ENCODE results near the gene ANKRD61. TPM values are rescaled to one million over a fixed set of nuclear protein-coding genes. Genes with fewer than 3 reads are reported as not detected.

Gene ANKRD61
- total RNA-seq, 1 donor from 2014 or later = not detected

- TF ChIP-seq CTCF (IDR thresholded peaks at IDR 0.05) = no peak
- Histone ChIP-seq H3K4me3 (no peak overlapping the region), H3K4me1 (peaks cover 52% of the 10 kb centered on the region), H3K9me3 (no peaks in the 10 kb centered on the region), H3K27ac (peak overlapping the region; percentile 38), H3K27me3 (ENCODE audit: low read depth) (no peaks in the 10 kb centered on the region), H3K36me3 (peaks cover 26% of the 10 kb centered on the region)
- ATAC-seq = no peak
- intact Hi-C loops (cut with DNase I) = no loop called here
- DNase-seq = no peak
Observed at GRCh38 chr7:6011541-6011940, 19.6 kb upstream of the ANKRD61 start.

- Histone ChIP-seq H3K4me3 (no peak overlapping the region), H3K36me3 (peaks cover 36% of the 10 kb centered on the region), H3K9me3 (no peaks in the 10 kb centered on the region), H3K27ac (peak overlapping the region; percentile 38), H3K27me3 (ENCODE audit: low read depth) (no peaks in the 10 kb centered on the region), H3K4me1 (peaks cover 47% of the 10 kb centered on the region)
- no peak for DNase-seq
- intact Hi-C loops (cut with DNase I) = no loop called here
- peak; percentile 58 to 63 for ATAC-seq
- no peak for TF ChIP-seq CTCF (IDR thresholded peaks at IDR 0.05)
Observed at GRCh38 chr7:6012355-6013104, 18.6 kb upstream of the ANKRD61 start.

GRCh38 chr7:6015917-6016652, 15.1 kb upstream of the ANKRD61 start:
- ATAC-seq = peak in 1 of 2 donors; percentile 44
- intact Hi-C loops (cut with DNase I) = no loop called here
- Histone ChIP-seq H3K9me3 (no peaks in the 10 kb centered on the region), H3K4me3 (no peak overlapping the region), H3K4me1 (peaks cover 27% of the 10 kb centered on the region), H3K36me3 (peaks cover 67% of the 10 kb centered on the region), H3K27ac (peak overlapping the region; percentile 56), H3K27me3 (ENCODE audit: low read depth) (no peaks in the 10 kb centered on the region)
- DNase-seq = peak; percentile 68
- TF ChIP-seq CTCF (IDR thresholded peaks at IDR 0.05) = no peak

DNA sequence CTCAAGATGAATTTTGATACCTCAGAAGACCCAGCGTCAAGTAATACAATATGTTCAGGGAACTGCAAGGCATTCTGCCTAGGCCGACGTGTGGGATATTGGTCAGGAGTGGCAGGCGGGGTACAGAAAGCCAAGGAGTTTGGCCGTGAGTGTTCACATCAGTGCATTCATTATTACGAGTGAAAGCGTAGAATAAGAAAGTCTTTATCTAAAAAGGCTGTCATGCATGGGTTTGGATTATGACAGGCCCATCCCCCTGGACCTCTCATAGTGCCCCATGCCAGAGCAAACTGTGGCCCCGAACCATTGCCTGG, 14.6 kb upstream of the ANKRD61 start:
- peaks cover 67% of the 10 kb centered on the region for H3K36me3 ChIP-seq
- TF ChIP-seq CTCF (IDR thresholded peaks at IDR 0.05) = no peak
- intact Hi-C loops (cut with DNase I) = no loop called here
- no peak overlapping the region for H3K4me3 ChIP-seq
- no peaks in the 10 kb centered on the region for H3K9me3 ChIP-seq
- no peak overlapping the region for H3K27ac ChIP-seq
- no peak for ATAC-seq
- DNase-seq = no peak
- peaks cover 21% of the 10 kb centered on the region for H3K4me1 ChIP-seq
- no peaks in the 10 kb centered on the region for H3K27me3 ChIP-seq (ENCODE audit: low read depth)

DNA sequence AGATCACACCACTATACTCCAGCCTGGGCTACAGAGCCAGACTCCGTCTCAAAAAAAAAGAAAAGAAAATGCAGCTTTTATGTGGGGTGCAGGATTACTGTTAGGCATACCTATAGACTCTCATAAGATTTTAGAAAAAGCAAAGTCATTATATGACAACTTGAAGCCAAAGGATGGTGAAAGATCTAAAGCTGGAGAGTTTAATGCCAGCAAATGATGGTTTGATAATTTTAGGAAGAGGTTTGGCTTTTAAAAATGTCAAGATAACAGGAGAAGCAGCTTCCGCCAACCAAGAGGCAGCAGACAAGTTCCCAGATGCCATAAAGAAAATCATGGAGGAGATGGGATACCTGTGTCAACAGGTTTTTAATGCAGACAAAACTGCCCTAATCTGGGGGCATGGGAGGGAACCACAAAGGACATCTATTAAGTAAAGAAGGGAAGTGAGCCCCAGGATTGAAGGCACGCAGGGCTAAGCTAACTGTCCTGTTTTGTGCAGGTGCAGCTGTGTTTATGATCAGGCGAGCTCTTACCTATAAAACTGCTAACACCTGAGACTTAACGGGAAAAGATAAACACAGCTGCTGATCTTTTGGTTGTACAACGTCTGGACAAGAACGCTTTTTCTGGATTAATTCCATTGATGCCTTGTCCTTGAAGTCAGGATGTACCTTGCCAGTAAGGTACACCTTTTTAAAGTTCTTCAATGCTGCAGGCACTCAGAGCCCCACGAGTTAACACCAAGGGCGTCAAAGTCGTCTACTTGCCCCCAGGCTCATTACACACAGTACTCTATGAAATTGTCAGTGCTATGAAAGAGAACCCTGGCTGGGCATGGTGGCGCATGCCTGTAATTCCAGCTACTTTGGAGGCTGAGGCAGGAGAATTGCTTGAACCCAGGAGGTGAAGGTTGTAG, 10.5 kb upstream of the ANKRD61 start:
- intact Hi-C loops (cut with DNase I) = no loop called here
- no peak overlapping the region for H3K4me3 ChIP-seq
- DNase-seq = no peak
- H3K4me1 ChIP-seq = peaks cover 9% of the 10 kb centered on the region
- peaks cover 100% of the 10 kb centered on the region for H3K36me3 ChIP-seq
- H3K27me3 ChIP-seq (ENCODE audit: low read depth) = no peaks in the 10 kb centered on the region
- TF ChIP-seq CTCF (IDR thresholded peaks at IDR 0.05) = no peak
- H3K9me3 ChIP-seq = no peaks in the 10 kb centered on the region
- ATAC-seq = no peak
- H3K27ac ChIP-seq = no peak overlapping the region
